Measurements from ENCODE around the gene SPON1.

The SPON1 gene

DNA sequence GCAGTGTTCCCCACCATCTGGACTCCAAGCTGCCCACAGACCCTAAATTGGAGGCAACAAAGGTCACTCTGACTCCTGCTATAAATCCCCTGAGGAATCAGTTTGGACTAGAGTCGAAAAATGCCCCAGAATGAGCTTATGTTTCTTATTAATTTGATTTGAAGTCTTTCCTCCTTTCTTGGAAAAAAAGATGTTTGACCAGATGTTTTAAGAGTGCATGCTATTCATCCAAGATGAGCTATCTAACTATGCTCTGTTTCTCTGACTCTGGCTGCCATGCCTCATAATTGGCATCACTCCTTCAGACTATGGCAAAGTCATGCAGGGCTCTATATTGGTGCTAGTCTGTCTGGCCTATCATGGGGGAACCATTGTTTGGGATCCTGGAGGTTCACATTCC is 174.0 kb downstream of the SPON1 start:
- H2BK5ac ChIP-seq (ENCODE audit: low read length): no peak overlapping the region
- no peak overlapping the region for H2BK12ac ChIP-seq (ENCODE audit: low read length)
- peaks cover 0 to 3% of the 10 kb centered on the region in 2 donors for H3K36me3 ChIP-seq (replicated peaks in 1 of 2; ENCODE audit: control insufficient read depth in 2 of 2, insufficient read depth in 2 of 2, low read length in 2 of 2)
- no peak overlapping the region for H3K9ac ChIP-seq (ENCODE audit: low read depth, low read length, poor library complexity)
- no peaks in the 10 kb centered on the region for H3K4me1 ChIP-seq (ENCODE audit: control insufficient read depth in 2 of 2, insufficient read depth in 1 of 2, low read depth in 1 of 2, low read length in 2 of 2)
- H3K4me3 ChIP-seq (ENCODE audit: low read length in 2 of 2): no peak overlapping the region
- H3K4me2 ChIP-seq (ENCODE audit: insufficient read depth, low read length, poor library complexity, severe bottlenecking): no peak overlapping the region
- no peak overlapping the region for H4K91ac ChIP-seq (ENCODE audit: low read depth, low read length, poor library complexity)
- no peak overlapping the region for H2AFZ ChIP-seq (ENCODE audit: low read length)
- H2AK5ac ChIP-seq (ENCODE audit: low read depth, low read length): no peak overlapping the region
- no CpG with 5 or more reads among the region's 1 CpG for WGBS, 2 donors (ENCODE audit: extremely low coverage in 2 of 2, insufficient read length in 2 of 2, insufficient replicate concordance in 1 of 2)
- H2BK15ac ChIP-seq (ENCODE audit: low read length): no peak overlapping the region
- no peak overlapping the region for H3K14ac ChIP-seq (ENCODE audit: low read length)
- no peak overlapping the region for H3K4ac ChIP-seq (ENCODE audit: low read length)
- peaks cover 0 to 5% (median 0%) of the 10 kb centered on the region in 3 experiments for H3K27me3 ChIP-seq (ENCODE audit: control insufficient read depth in 3 of 3, insufficient read depth in 3 of 3, low read depth in 1 of 3, low read length in 3 of 3)
- H3K23ac ChIP-seq (ENCODE audit: low read depth, low read length, poor library complexity): no peak overlapping the region
- H3K79me1 ChIP-seq (ENCODE audit: low read depth, low read length): no peaks in the 10 kb centered on the region
- no peak overlapping the region for H2BK120ac ChIP-seq (ENCODE audit: low read depth, low read length)
- no peaks in the 10 kb centered on the region for H3K9me3 ChIP-seq (replicated peaks in 1 of 2; ENCODE audit: control insufficient read depth in 2 of 2, insufficient read depth in 1 of 2, low read depth in 1 of 2, low read length in 2 of 2)
- no peak overlapping the region for H4K8ac ChIP-seq (ENCODE audit: low read depth, low read length)
- DNase-seq (ENCODE audit: low spot score): no peak
- no peak overlapping the region for H3K27ac ChIP-seq (replicated peaks; ENCODE audit: low read length)
- H3K18ac ChIP-seq (ENCODE audit: low read length): no peak overlapping the region

DNA sequence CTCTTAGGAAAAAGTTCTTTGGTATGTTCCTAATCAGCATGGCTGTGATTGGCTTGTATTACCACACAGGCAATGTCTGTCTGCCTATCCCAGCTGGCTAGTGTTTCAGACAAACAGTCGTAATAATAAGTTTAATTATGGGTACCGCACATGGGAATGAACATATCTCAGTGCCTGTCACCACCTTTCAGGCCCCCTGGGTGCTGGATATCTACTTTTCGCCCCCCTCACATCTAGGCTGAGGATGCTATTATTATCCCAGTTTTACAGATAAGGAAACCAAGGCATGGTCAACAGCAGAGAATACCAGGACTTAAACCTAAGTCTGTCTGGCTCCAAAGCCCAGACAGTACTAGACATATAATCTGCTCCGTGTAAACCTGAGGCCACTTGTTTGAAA is 174.8 kb downstream of the SPON1 start:
- peaks cover 0 to 5% (median 0%) of the 10 kb centered on the region in 3 experiments for H3K27me3 ChIP-seq (ENCODE audit: control insufficient read depth in 3 of 3, insufficient read depth in 3 of 3, low read depth in 1 of 3, low read length in 3 of 3)
- no peak overlapping the region for H3K23ac ChIP-seq (ENCODE audit: low read depth, low read length, poor library complexity)
- peaks cover 0 to 3% of the 10 kb centered on the region in 2 donors for H3K36me3 ChIP-seq (replicated peaks in 1 of 2; ENCODE audit: control insufficient read depth in 2 of 2, insufficient read depth in 2 of 2, low read length in 2 of 2)
- no peaks in the 10 kb centered on the region for H3K9me3 ChIP-seq (replicated peaks in 1 of 2; ENCODE audit: control insufficient read depth in 2 of 2, insufficient read depth in 1 of 2, low read depth in 1 of 2, low read length in 2 of 2)
- H2BK12ac ChIP-seq (ENCODE audit: low read length): no peak overlapping the region
- no peak overlapping the region for H3K14ac ChIP-seq (ENCODE audit: low read length)
- no peaks in the 10 kb centered on the region for H3K79me1 ChIP-seq (ENCODE audit: low read depth, low read length)
- H2AK5ac ChIP-seq (ENCODE audit: low read depth, low read length): no peak overlapping the region
- H2AFZ ChIP-seq (ENCODE audit: low read length): no peak overlapping the region
- no peak overlapping the region for H3K9ac ChIP-seq (ENCODE audit: low read depth, low read length, poor library complexity)
- WGBS, 2 donors (ENCODE audit: extremely low coverage in 2 of 2, insufficient read length in 2 of 2, insufficient replicate concordance in 1 of 2): no CpG with 5 or more reads among the region's 4 CpGs
- no peak overlapping the region for H2BK15ac ChIP-seq (ENCODE audit: low read length)
- no peaks in the 10 kb centered on the region for H3K4me1 ChIP-seq (ENCODE audit: control insufficient read depth in 2 of 2, insufficient read depth in 1 of 2, low read depth in 1 of 2, low read length in 2 of 2)
- H3K27ac ChIP-seq (replicated peaks; ENCODE audit: low read length): no peak overlapping the region
- no peak overlapping the region for H3K18ac ChIP-seq (ENCODE audit: low read length)
- H4K91ac ChIP-seq (ENCODE audit: low read depth, low read length, poor library complexity): no peak overlapping the region
- H2BK5ac ChIP-seq (ENCODE audit: low read length): no peak overlapping the region
- no peak overlapping the region for H3K4me2 ChIP-seq (ENCODE audit: insufficient read depth, low read length, poor library complexity, severe bottlenecking)
- H2BK120ac ChIP-seq (ENCODE audit: low read depth, low read length): no peak overlapping the region
- no peak overlapping the region for H3K4ac ChIP-seq (ENCODE audit: low read length)
- no peak for DNase-seq (ENCODE audit: low spot score)
- H3K4me3 ChIP-seq (ENCODE audit: low read length in 2 of 2): no peak overlapping the region
- no peak overlapping the region for H4K8ac ChIP-seq (ENCODE audit: low read depth, low read length)

DNA sequence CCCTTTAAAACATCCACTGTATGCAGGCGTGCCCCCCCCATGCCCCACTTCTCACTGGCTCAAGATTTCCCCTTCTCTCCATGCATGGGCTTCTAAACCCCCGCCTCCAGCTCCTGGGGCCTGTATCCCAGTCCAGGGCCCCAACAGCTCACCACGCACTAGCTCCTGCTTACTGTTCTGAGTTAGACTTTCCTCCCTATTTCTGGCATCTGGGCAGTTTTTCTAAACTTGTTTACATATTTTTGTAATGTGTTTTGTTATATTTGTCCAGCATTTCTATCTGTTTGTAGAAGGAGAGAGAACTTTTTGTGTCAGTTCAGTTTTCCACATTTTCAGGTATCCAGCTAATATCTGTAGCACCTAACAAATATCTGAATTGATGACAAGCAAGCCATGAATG is 178.5 kb downstream of the SPON1 start:
- Histone ChIP-seq H2BK12ac (ENCODE audit: low read length) (no peak overlapping the region), H3K18ac (ENCODE audit: low read length) (no peak overlapping the region), H2BK5ac (ENCODE audit: low read length) (no peak overlapping the region), H4K91ac (ENCODE audit: low read depth, low read length, poor library complexity) (no peak overlapping the region), H3K4me2 (ENCODE audit: insufficient read depth, low read length, poor library complexity, severe bottlenecking) (no peak overlapping the region), H3K23ac (ENCODE audit: low read depth, low read length, poor library complexity) (no peak overlapping the region), H3K4me3 (ENCODE audit: low read length in 2 of 2) (no peak overlapping the region), H3K4me1 (ENCODE audit: control insufficient read depth in 2 of 2, insufficient read depth in 1 of 2, low read depth in 1 of 2, low read length in 2 of 2) (no peaks in the 10 kb centered on the region), H3K4ac (ENCODE audit: low read length) (no peak overlapping the region), H2AFZ (ENCODE audit: low read length) (no peak overlapping the region), H2AK5ac (ENCODE audit: low read depth, low read length) (no peak overlapping the region), H2BK15ac (ENCODE audit: low read length) (no peak overlapping the region), H3K9me3 (replicated peaks in 1 of 2; ENCODE audit: control insufficient read depth in 2 of 2, insufficient read depth in 1 of 2, low read depth in 1 of 2, low read length in 2 of 2) (no peaks in the 10 kb centered on the region), H4K8ac (ENCODE audit: low read depth, low read length) (no peak overlapping the region), H3K27me3 (ENCODE audit: control insufficient read depth in 3 of 3, insufficient read depth in 3 of 3, low read depth in 1 of 3, low read length in 3 of 3) (no peaks in the 10 kb centered on the region), H3K36me3 (replicated peaks in 1 of 2; ENCODE audit: control insufficient read depth in 2 of 2, insufficient read depth in 2 of 2, low read length in 2 of 2) (peaks cover 0 to 3% of the 10 kb centered on the region in 2 donors), H3K14ac (ENCODE audit: low read length) (no peak overlapping the region), H2BK120ac (ENCODE audit: low read depth, low read length) (no peak overlapping the region), H3K27ac (replicated peaks; ENCODE audit: low read length) (no peak overlapping the region), H3K79me1 (ENCODE audit: low read depth, low read length) (no peaks in the 10 kb centered on the region), H3K9ac (ENCODE audit: low read depth, low read length, poor library complexity) (no peak overlapping the region)
- DNase-seq (ENCODE audit: low spot score): no peak
- WGBS, 2 donors (ENCODE audit: extremely low coverage in 2 of 2, insufficient read length in 2 of 2, insufficient replicate concordance in 1 of 2): no CpG with 5 or more reads among the region's 3 CpGs

DNA sequence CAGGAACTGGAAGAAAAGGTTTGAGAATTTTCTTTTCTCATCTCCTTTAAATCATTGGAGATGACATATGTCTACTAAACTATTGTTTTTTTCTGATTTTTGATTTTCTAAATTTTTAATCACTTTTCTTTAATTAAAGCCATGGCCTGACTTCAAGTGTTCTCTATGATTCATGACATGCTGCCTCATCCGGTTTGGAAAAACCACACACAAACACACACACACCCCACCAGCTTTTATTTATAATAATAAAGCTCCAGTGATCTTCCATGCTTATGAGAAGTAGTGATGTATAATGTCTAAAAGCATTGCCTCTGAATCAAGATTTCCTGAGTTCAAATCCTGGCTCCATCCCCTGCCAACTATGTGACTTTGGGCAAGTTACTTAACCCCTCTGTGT is 179.2 kb downstream of the SPON1 start:
- Histone ChIP-seq H3K18ac (ENCODE audit: low read length) (no peak overlapping the region), H3K4me3 (ENCODE audit: low read length in 2 of 2) (no peak overlapping the region), H3K36me3 (replicated peaks in 1 of 2; ENCODE audit: control insufficient read depth in 2 of 2, insufficient read depth in 2 of 2, low read length in 2 of 2) (no peaks in the 10 kb centered on the region), H2AK5ac (ENCODE audit: low read depth, low read length) (no peak overlapping the region), H3K4ac (ENCODE audit: low read length) (no peak overlapping the region), H3K4me1 (ENCODE audit: control insufficient read depth in 2 of 2, insufficient read depth in 1 of 2, low read depth in 1 of 2, low read length in 2 of 2) (no peaks in the 10 kb centered on the region), H2BK5ac (ENCODE audit: low read length) (no peak overlapping the region), H3K4me2 (ENCODE audit: insufficient read depth, low read length, poor library complexity, severe bottlenecking) (no peak overlapping the region), H2BK12ac (ENCODE audit: low read length) (no peak overlapping the region), H3K27me3 (ENCODE audit: control insufficient read depth in 3 of 3, insufficient read depth in 3 of 3, low read depth in 1 of 3, low read length in 3 of 3) (no peaks in the 10 kb centered on the region), H3K14ac (ENCODE audit: low read length) (no peak overlapping the region), H3K79me1 (ENCODE audit: low read depth, low read length) (no peaks in the 10 kb centered on the region), H3K27ac (replicated peaks; ENCODE audit: low read length) (no peak overlapping the region), H3K9me3 (replicated peaks in 1 of 2; ENCODE audit: control insufficient read depth in 2 of 2, insufficient read depth in 1 of 2, low read depth in 1 of 2, low read length in 2 of 2) (no peaks in the 10 kb centered on the region), H4K8ac (ENCODE audit: low read depth, low read length) (no peak overlapping the region), H2BK120ac (ENCODE audit: low read depth, low read length) (no peak overlapping the region), H4K91ac (ENCODE audit: low read depth, low read length, poor library complexity) (no peak overlapping the region), H3K9ac (ENCODE audit: low read depth, low read length, poor library complexity) (no peak overlapping the region), H2AFZ (ENCODE audit: low read length) (no peak overlapping the region), H2BK15ac (ENCODE audit: low read length) (no peak overlapping the region), H3K23ac (ENCODE audit: low read depth, low read length, poor library complexity) (no peak overlapping the region)
- no CpG with 5 or more reads among the region's 1 CpG for WGBS, 2 donors (ENCODE audit: extremely low coverage in 2 of 2, insufficient read length in 2 of 2, insufficient replicate concordance in 1 of 2)
- no peak for DNase-seq (ENCODE audit: low spot score)

Data from neuronal stem cell (in vitro differentiated cells).